OCI-LY3 (cell line): Measurements from ENCODE around the gene HELZ.

Experiments used
- H2AFZ ChIP-seq: fragments of 200-600, 300-600 bp; shearing (Covaris generic); 2 replicates; pipeline ENCODE4 v1.6.0; 2014; ENCODE audit warnings: antibody characterized with exemption, low read depth, low read length
- H3K27ac ChIP-seq: fragments of 200-600, 300-600 bp; sonication (generic); 2 replicates; pipeline ENCODE4 v1.5.1; 2014; ENCODE audit warnings: mild to moderate bottlenecking, low read length, moderate library complexity, mixed read lengths
- H3K27me3 ChIP-seq: fragments of 200-600, 300-600 bp; sonication (generic); 2 replicates; pipeline ENCODE4 v1.6.1; 2014; ENCODE audit warnings: low read depth, low read length, mixed read lengths
- H3K36me3 ChIP-seq: fragments of 200-600, 300-600 bp; sonication (generic); replicated peaks from 2 replicates; pipeline ENCODE3; 2014; ENCODE audit warnings: low read depth, low read length, mixed read lengths
- H3K4me1 ChIP-seq: fragments of 300-600, 200-600 bp; sonication (generic); 2 replicates; pipeline ENCODE4 v1.6.1; 2014; ENCODE audit warnings: low read length, mixed read lengths
- H3K4me2 ChIP-seq: fragments of 200-600, 300-600 bp; sonication (generic); 2 replicates; pipeline ENCODE4 v1.6.1; 2014; ENCODE audit warnings: low read length, mixed read lengths
- H3K4me3 ChIP-seq: fragments of 300-600, 200-600 bp; sonication (generic); 2 replicates; pipeline ENCODE4 v1.5.1; 2014; ENCODE audit warnings: antibody characterized with exemption, mild to moderate bottlenecking, low read length, moderate library complexity
- H3K79me2 ChIP-seq: fragments of 300-600, 200-600 bp; shearing (Covaris generic); 2 replicates; pipeline ENCODE4 v1.6.1; 2014; ENCODE audit warnings: mild to moderate bottlenecking, low read length, mixed read lengths
- H3K9ac ChIP-seq: fragments of 300-600, 200-600 bp; shearing (Covaris generic); 2 replicates; pipeline ENCODE4 v1.6.0; 2014; ENCODE audit warnings: mild to moderate bottlenecking, low read length, moderate library complexity
- H3K9me3 ChIP-seq: fragments of 200-600, 300-600 bp; shearing (Covaris generic); 2 replicates; pipeline ENCODE4 v1.6.1; 2014; ENCODE audit warnings: low read length, mixed read lengths; ENCODE audit not compliant: insufficient read depth
- H4K20me1 ChIP-seq: fragments of 200-600, 300-600 bp; sonication (generic); 2 replicates; pipeline ENCODE4 v1.6.1; 2016; ENCODE audit warnings: low read length, mixed read lengths; ENCODE audit not compliant: insufficient read depth
- CTCF ChIP-seq: fragments of 200-600, 300-600 bp; sonication (generic); IDR thresholded peaks from 2 replicates; pipeline ENCODE4 v1.5.1; 2014; ENCODE audit warnings: antibody characterized with exemption, low read length, low read depth
- EZH2phosphoT487 ChIP-seq: fragments of 200-600 bp; shearing (Covaris generic); IDR thresholded peaks from 2 replicates; pipeline ENCODE4 v1.6.1; 2018; ENCODE audit warnings: antibody characterized with exemption, mixed run types, low read depth

Gene HELZ

GRCh38 chr17:67210915-67211314, 34.1 kb downstream of the HELZ start:
- no peak overlapping the region for H3K4me2 ChIP-seq
- no peak overlapping the region for H2AFZ ChIP-seq
- no peaks in the 10 kb centered on the region for H3K27me3 ChIP-seq
- H3K36me3 ChIP-seq: peaks cover 14% of the 10 kb centered on the region
- H3K9ac ChIP-seq: no peak overlapping the region
- H3K27ac ChIP-seq: no peak overlapping the region
- no peaks in the 10 kb centered on the region for H3K4me1 ChIP-seq
- peaks cover 11% of the 10 kb centered on the region; the same call in 1 of the 2 replicates for H4K20me1 ChIP-seq
- no peaks in the 10 kb centered on the region for H3K9me3 ChIP-seq
- peaks cover 3% of the 10 kb centered on the region; the same call in 1 of the 2 replicates for H3K79me2 ChIP-seq
- TF ChIP-seq CTCF (no peak), EZH2phosphoT487 (no peak)
- no peak overlapping the region for H3K4me3 ChIP-seq

- Histone ChIP-seq H3K9me3 (no peaks in the 10 kb centered on the region), H3K36me3 (peaks cover 5% of the 10 kb centered on the region), H3K4me2 (no peak overlapping the region), H3K27ac (no peak overlapping the region), H2AFZ (no peak overlapping the region), H3K79me2 (peaks cover 3% of the 10 kb centered on the region; the same call in 1 of the 2 replicates), H3K27me3 (no peaks in the 10 kb centered on the region), H3K9ac (no peak overlapping the region), H4K20me1 (peaks cover 10% of the 10 kb centered on the region; the same call in 1 of the 2 replicates), H3K4me1 (no peaks in the 10 kb centered on the region), H3K4me3 (no peak overlapping the region)
- TF ChIP-seq CTCF (no peak), EZH2phosphoT487 (no peak)
Observed at GRCh38 chr17:67208232-67208631, 36.8 kb downstream of the HELZ start.

- no peak overlapping the region for H3K4me2 ChIP-seq
- no peaks in the 10 kb centered on the region for H3K79me2 ChIP-seq
- no peak overlapping the region for H3K4me3 ChIP-seq
- no peak for TF ChIP-seq EZH2phosphoT487
- no peak for TF ChIP-seq CTCF
- H3K9ac ChIP-seq: no peak overlapping the region
- no peaks in the 10 kb centered on the region for H3K4me1 ChIP-seq
- H3K9me3 ChIP-seq: no peaks in the 10 kb centered on the region
- no peak overlapping the region for H2AFZ ChIP-seq
- H3K27me3 ChIP-seq: no peaks in the 10 kb centered on the region
- peaks cover 9% of the 10 kb centered on the region for H3K36me3 ChIP-seq
- no peaks in the 10 kb centered on the region; the same call in 1 of the 2 replicates for H4K20me1 ChIP-seq
- no peak overlapping the region for H3K27ac ChIP-seq
Observed at GRCh38 chr17:67203818-67204217, 41.2 kb downstream of the HELZ start.

GRCh38 chr17:67202503-67202902, 42.5 kb downstream of the HELZ start:
- Histone ChIP-seq H3K4me2 (no peak overlapping the region), H3K79me2 (no peaks in the 10 kb centered on the region), H3K9me3 (no peaks in the 10 kb centered on the region), H3K36me3 (peaks cover 9% of the 10 kb centered on the region), H2AFZ (no peak overlapping the region), H4K20me1 (no peaks in the 10 kb centered on the region; the same call in 1 of the 2 replicates), H3K4me1 (no peaks in the 10 kb centered on the region), H3K27me3 (no peaks in the 10 kb centered on the region), H3K4me3 (no peak overlapping the region), H3K9ac (no peak overlapping the region), H3K27ac (no peak overlapping the region)
- no peak for TF ChIP-seq CTCF
- no peak for TF ChIP-seq EZH2phosphoT487
